Motor neuron (in vitro differentiated cells): ENCODE results near the gene PSMF1. TPM values are rescaled to one million over a fixed set of nuclear protein-coding genes. Genes with fewer than 3 reads are reported as not detected.

Source experiments
- ATAC-seq, 8 experiments: fragments of 200-7000 bp; cut with Tn5 transposase; replicated peaks in 6 of 8; 2 replicates each; pipeline ENCODE4 v1.8.0; 2021; ENCODE audit warnings: mild to moderate bottlenecking in 8 of 8, moderate library complexity in 8 of 8
- H3K27ac ChIP-seq, 2 donors: fragments of 250-450 bp; sonication (Bioruptor Pico); 2 replicates each; pipeline ENCODE4 v1.9.0; 2021; ENCODE audit warnings: antibody characterized with exemption in 2 of 2, mild to moderate bottlenecking in 2 of 2, moderate library complexity in 1 of 2
- H3K4me1 ChIP-seq, 2 donors: fragments of 250-450 bp; sonication (Bioruptor Pico); replicated peaks in 1 of 2; 2 replicates each; pipeline ENCODE4 v1.6.1; 2021; ENCODE audit warnings: antibody characterized with exemption in 2 of 2, mild to moderate bottlenecking in 2 of 2, moderate library complexity in 1 of 2
- H3K4me3 ChIP-seq, 5 donors: fragments of 250-450 bp; sonication (Bioruptor Pico); 2 replicates each; pipeline ENCODE4 v1.9.0; 2021; ENCODE audit warnings: antibody characterized with exemption in 5 of 5, mild to moderate bottlenecking in 5 of 5, moderate library complexity in 4 of 5
- WGBS, 10 experiments: fragments of 450-650 bp; shearing (Covaris generic); methylation state at CpG; one replicate each; pipeline ENCODE4 v1.0.0; 2022; 5-methylcytosine and 5-hydroxymethylcytosine counted together
- in situ Hi-C, 9 experiments: fragments of 400-800 bp; cut with MboI; loops; one replicate each; pipeline ENCODE4 v1.15.0; 2021; ENCODE audit warnings: low sequenced_read_pairs in 9 of 9, low pct_unique_long_range_greater_than_20kb in 2 of 9; ENCODE audit not compliant: unreplicated experiment in 9 of 9
- total RNA-seq, 8 experiments: library from RNA; unstranded; fragments of 300-600 nt; gene quantifications; 2 replicates each; pipeline versions ENCODE4 v1.2.3 to v1.2.4, GENCODE V29; 2022

The PSMF1 gene
- total RNA-seq = 10 to 100 TPM; 26.2 to 59.1 (median 42.6) TPM

DNA sequence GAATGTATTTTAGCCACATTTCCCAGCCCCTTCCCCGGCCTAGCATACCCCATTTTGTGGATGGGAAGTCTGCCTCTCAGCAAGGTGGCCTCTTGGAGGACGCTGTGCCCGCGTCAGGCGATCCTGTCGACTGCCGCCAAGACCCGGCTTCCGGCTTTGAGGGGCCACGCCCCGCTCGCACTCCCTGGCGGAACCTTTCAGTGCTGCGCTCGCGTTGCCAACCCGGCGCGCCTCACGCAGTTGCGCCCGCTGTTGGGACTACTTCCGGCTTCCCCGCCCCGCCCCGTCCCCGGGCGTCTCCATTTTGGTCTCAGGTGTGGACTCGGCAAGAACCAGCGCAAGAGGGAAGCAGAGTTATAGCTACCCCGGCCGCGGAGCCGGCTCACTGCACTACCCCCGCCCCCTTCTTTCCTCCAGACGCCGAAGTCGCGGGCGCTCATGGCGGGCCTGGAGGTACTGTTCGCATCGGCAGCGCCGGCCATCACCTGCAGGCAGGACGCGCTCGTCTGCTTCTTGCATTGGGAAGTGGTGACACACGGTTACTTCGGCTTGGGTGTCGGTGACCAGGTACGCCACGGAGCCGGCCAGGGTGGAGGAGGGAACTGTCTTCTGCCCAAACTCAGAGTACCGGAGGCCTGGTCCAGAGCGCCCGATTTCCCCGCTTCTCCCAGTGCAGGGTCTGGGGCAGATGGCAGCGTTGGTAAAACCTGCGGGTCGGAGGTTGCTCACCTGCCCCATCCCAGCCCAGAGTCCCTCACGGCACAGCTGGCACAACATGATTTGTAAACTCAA lies at the start of gene PSMF1:
TSS of gene PSMF1 (plus strand) at position 267 of the 792 bp plus-strand sequence. CDS start at position 439, 172 bp downstream.
- Histone ChIP-seq H3K27ac (peak within 1 kb of the TSS; percentile 64 to 87), H3K4me1 (peaks cover 19 to 22% of the 10 kb centered on the region in 2 donors), H3K4me3 (peak within 1 kb of the TSS; percentile 75 to 99 (median 97))
- 0 to 20% (median 1%) methylated on average over 1 to 15 of the region's 62 CpGs; no CpG with 5 or more reads in 4 of the 10 experiments for WGBS, 10 experiments
- ATAC-seq = peak; percentile 94 to 99 (median 98)
- in situ Hi-C loops = loop anchor here in 2 of 9 experiments (10.0 to 25.0 kb wide), 2 partner anchors 304 to 306 kb away; no protein-coding TSS in a partner anchor

DNA sequence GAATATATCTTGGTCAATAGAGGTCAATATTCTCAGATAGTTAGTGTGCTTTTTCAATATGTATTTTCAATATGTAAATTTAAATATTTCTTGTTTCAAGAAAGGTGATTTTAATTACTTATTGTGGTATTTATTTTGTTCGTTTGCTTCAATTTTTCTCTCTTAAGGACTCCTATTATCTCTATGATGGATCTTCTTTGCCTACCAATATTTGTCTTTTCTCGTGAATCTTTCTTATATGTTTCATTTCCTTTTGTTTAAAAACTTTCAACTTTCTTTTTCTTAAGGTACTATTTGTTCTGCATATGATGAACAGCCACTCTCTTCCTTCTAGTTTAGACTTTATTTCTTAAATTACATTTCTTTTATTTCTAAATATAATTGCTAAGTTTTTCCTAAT lies 46.1 kb upstream of the PSMF1 start:
- no peak for ATAC-seq
- Histone ChIP-seq H3K4me1 (no peaks in the 10 kb centered on the region), H3K4me3 (no peak overlapping the region), H3K27ac (no peak overlapping the region)
- WGBS, 10 experiments = 28 to 95% (median 67%) methylated on average over 2 of the region's 2 CpGs
- in situ Hi-C loops = no loop called here

- H3K4me3 ChIP-seq = no peak overlapping the region
- in situ Hi-C loops = no loop called here
- WGBS, 10 experiments = 10 to 100% (median 85%) methylated on average over 1 to 2 of the region's 3 CpGs; no CpG with 5 or more reads in 3 of the 10 experiments
- no peak overlapping the region for H3K27ac ChIP-seq
- no peak for ATAC-seq
- H3K4me1 ChIP-seq = no peaks in the 10 kb centered on the region
Measured at GRCh38 chr20:1075616-1076015, 42.8 kb upstream of the PSMF1 start.

GRCh38 chr20:1081891-1082290 lies 36.5 kb upstream of the PSMF1 start:
- in situ Hi-C loops = no loop called here
- no peak for ATAC-seq
- Histone ChIP-seq H3K27ac (no peak overlapping the region), H3K4me3 (no peak overlapping the region), H3K4me1 (no peaks in the 10 kb centered on the region)
- 20 to 100% (median 78%) methylated on average over 1 to 4 of the region's 4 CpGs; no CpG with 5 or more reads in 2 of the 10 experiments for WGBS, 10 experiments

DNA sequence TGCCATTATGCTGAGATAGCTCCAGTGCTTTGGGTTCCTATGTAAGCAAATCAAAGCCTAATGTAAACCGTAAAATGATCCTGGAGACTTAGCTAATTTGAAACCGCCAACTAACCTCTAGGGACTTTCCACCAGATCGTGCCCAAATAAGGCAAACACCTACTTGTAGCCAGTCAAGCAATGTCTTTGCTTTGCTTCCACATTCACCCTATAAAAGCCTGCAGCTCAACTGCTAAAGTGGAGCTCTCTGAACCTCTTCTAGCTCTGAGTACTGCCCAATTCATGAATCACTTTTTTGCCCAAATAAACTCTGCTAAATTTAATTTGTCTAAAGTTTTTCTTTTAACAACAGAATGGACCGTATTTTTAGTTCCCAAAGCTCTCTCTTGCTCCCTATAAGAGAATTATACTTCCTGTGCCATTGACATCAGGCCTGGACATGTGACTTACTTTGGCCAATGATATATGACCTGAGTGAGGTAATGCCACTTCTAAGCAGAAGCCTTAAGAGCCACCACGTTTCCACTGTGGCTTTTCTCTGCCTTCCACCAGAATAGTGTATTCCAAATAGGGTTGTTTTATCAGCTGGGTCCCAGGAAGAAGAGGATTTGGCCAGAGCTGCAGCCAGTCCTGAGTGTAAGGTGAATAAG lies 34.8 kb upstream of the PSMF1 start:
- WGBS, 10 experiments = 36 to 87% (median 50%) methylated on average over 2 to 5 of the region's 5 CpGs
- in situ Hi-C loops = no loop called here

DNA sequence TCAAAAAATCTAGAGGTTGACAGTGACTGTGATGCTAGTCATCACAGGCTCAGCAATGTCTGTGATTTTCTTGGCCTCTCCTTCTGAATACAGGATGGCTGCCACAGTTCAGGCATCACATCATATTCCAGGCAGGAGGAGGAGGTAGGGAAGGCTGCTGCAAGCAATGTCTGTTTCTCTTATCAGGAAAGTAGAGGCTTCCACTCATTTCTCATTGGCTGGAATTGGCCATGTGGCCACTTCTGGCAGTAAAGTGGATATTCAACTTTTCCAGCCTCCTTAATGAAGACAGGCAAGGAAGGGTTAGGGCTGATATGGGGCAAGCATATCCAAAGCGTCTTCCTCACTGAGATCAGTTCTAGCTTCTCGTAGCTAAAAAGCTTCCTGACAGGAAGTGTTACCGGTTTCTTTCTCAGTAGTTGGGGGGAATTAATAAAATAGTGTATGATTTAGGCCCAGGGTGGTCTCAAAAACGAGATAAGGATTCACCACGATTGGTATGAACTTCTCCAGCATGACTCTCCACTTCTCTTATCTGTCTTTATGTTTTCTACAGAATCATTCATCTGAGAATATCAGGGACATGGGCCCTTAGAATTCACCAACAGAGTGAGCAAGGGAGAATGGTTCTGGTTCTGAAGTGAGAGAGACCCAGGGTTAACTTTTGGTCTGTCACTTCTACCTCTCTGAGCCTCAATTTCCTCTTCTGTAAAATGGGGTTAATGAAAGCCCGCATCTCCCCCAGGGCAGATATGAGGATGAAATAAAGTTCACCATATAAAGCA lies 32.7 kb upstream of the PSMF1 start:
- H3K4me1 ChIP-seq = no peaks in the 10 kb centered on the region
- ATAC-seq = no peak
- in situ Hi-C loops = no loop called here
- H3K27ac ChIP-seq = no peak overlapping the region
- WGBS, 10 experiments = 0 to 100% (median 74%) methylated on average over 2 to 5 of the region's 6 CpGs; no CpG with 5 or more reads in 2 of the 10 experiments
- H3K4me3 ChIP-seq = no peak overlapping the region

More for the DNA sequence above, 34.8 kb upstream of the PSMF1 start:
- no peak overlapping the region for H3K4me3 ChIP-seq
- no peak for ATAC-seq
- H3K27ac ChIP-seq = no peak overlapping the region
- no peaks in the 10 kb centered on the region for H3K4me1 ChIP-seq

- H3K4me3 ChIP-seq = no peak overlapping the region
- no peak overlapping the region for H3K27ac ChIP-seq
- no peaks in the 10 kb centered on the region for H3K4me1 ChIP-seq
- no peak for ATAC-seq
- 0 to 100% (median 27%) methylated on average over 1 to 4 of the region's 5 CpGs; no CpG with 5 or more reads in 2 of the 10 experiments for WGBS, 10 experiments
- in situ Hi-C loops = no loop called here
Measured at GRCh38 chr20:1086277-1087213, 31.9 kb upstream of the PSMF1 start.

GRCh38 chr20:1087311-1087905 lies 31.0 kb upstream of the PSMF1 start:
- WGBS, 10 experiments = 10 to 100% (median 57%) methylated on average over 1 to 4 of the region's 4 CpGs; no CpG with 5 or more reads in 1 of the 10 experiments
- peak in 1 of 8 experiments; percentile 34 for ATAC-seq
- no peak overlapping the region for H3K27ac ChIP-seq
- in situ Hi-C loops = no loop called here
- no peaks in the 10 kb centered on the region for H3K4me1 ChIP-seq
- no peak overlapping the region for H3K4me3 ChIP-seq

DNA sequence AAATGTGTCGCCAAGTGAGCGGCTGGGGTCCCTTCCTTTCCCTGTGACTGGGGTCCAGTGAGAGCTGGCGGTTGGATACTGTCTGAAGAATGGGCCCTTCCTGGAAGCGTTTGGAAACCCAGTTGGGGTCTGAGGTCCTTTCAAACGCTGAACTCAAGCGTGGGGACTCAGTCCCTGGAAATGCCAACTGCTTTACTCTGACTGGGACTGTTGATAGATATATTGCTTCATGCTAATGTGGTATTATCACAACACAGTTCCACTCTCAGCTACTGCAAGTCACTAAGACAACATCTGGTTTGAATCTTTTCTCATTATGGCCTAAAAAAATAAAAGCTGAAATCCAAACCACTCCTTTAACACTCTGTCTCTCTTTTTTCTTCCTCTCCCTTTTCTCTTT lies 23.7 kb upstream of the PSMF1 start:
- 7 to 75% (median 40%) methylated on average over 3 to 6 of the region's 6 CpGs; no CpG with 5 or more reads in 6 of the 10 experiments for WGBS, 10 experiments
- no peak overlapping the region for H3K27ac ChIP-seq
- in situ Hi-C loops = no loop called here
- H3K4me3 ChIP-seq = no peak overlapping the region
- no peaks in the 10 kb centered on the region for H3K4me1 ChIP-seq
- peak in 3 of 8 experiments; percentile 27 to 98 (median 81) for ATAC-seq

DNA sequence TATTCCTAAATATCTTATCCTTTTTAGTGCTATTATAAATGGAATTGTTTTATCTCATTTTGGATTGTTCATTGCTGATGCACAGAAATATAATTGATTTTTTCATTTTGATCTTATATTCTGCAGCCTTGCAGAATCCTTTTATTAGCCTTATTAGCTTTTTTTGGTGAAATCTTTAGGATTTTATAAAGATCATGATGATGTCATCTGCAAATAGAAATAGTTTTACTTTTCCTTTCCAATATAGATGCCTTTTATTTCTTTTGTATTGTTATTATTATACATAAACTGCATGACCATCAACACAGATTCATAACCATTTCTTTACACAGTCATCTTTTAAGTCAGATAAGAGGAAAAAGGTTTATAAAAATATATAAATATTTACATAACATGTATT lies 16.9 kb upstream of the PSMF1 start:
- Histone ChIP-seq H3K4me3 (no peak overlapping the region), H3K27ac (no peak overlapping the region), H3K4me1 (no peaks in the 10 kb centered on the region)
- ATAC-seq = no peak
- in situ Hi-C loops = loop anchor here in 2 of 9 experiments (10.0 to 25.0 kb wide), 2 partner anchors 127 to 289 kb away; no protein-coding TSS in a partner anchor

DNA sequence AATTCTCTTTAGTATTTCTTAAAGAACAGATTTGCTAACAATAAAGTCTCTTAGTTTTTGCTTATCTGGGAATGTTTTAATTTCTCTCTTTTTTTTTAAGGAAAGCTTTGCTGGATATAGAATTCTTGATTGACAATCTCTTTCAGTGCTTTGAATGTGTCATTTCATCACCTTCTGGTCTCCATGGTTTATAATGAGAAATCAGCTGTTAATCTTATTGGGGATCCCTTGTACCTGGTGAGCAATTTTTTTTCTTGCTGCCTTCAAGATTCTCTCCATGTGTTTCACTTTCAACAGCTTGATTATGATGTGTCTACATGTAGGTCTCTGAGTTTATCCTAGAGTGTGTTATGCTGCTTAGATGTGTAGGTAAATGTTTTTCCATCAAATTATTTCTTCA lies 16.4 kb upstream of the PSMF1 start:
- Histone ChIP-seq H3K4me3 (no peak overlapping the region), H3K27ac (no peak overlapping the region), H3K4me1 (no peaks in the 10 kb centered on the region)
- in situ Hi-C loops = loop anchor here in 2 of 9 experiments (10.0 to 25.0 kb wide), 2 partner anchors 127 to 290 kb away; no protein-coding TSS in a partner anchor
- no peak for ATAC-seq

- no peak for ATAC-seq
- Histone ChIP-seq H3K4me1 (no peaks in the 10 kb centered on the region), H3K27ac (no peak overlapping the region), H3K4me3 (no peak overlapping the region)
- in situ Hi-C loops = loop anchor here in 2 of 9 experiments (10.0 to 25.0 kb wide), 2 partner anchors 129 to 291 kb away; no protein-coding TSS in a partner anchor
- WGBS, 10 experiments = 0 to 100% (median 25%) methylated on average over 1 to 3 of the region's 3 CpGs; no CpG with 5 or more reads in 3 of the 10 experiments
Measured at GRCh38 chr20:1103751-1104150, 14.7 kb upstream of the PSMF1 start.
